Ishikawa (cell line): ENCODE measurements around the gene RABL3.

Experiments
- CEBPB ChIP-seq: IDR thresholded peaks from 2 replicates; pipeline ENCODE4 v1.6.1; 2012
- CREB1 ChIP-seq: IDR thresholded peaks from 2 replicates; pipeline ENCODE4 v1.6.1; 2012; ENCODE audit warnings: low read depth
- EGR1 ChIP-seq: IDR thresholded peaks from 2 replicates; pipeline ENCODE4 v1.6.1; 2012
- EP300 ChIP-seq: IDR thresholded peaks from 2 replicates; pipeline ENCODE4 v1.6.1; 2012; ENCODE audit warnings: borderline replicate concordance
- FOXM1 ChIP-seq: IDR thresholded peaks from 2 replicates; pipeline ENCODE4 v1.6.1; 2012; ENCODE audit warnings: low read depth, borderline replicate concordance
- NFIC ChIP-seq: IDR thresholded peaks from 2 replicates; pipeline ENCODE4 v1.6.1; 2012
- RAD21 ChIP-seq: IDR thresholded peaks from 2 replicates; pipeline ENCODE4 v1.6.1; 2012; ENCODE audit warnings: low read depth
- REST ChIP-seq: IDR thresholded peaks from 2 replicates; pipeline ENCODE4 v1.6.1; 2012; ENCODE audit warnings: low read depth, mild to moderate bottlenecking
- TAF1 ChIP-seq: IDR thresholded peaks from 2 replicates; pipeline ENCODE4 v1.6.1; 2012; ENCODE audit warnings: low read depth, mild to moderate bottlenecking
- TCF12 ChIP-seq: IDR thresholded peaks from 2 replicates; pipeline ENCODE4 v1.6.1; 2012; ENCODE audit warnings: low read depth
- TEAD4 ChIP-seq: IDR thresholded peaks from 2 replicates; pipeline ENCODE4 v1.6.1; 2012
- YY1 ChIP-seq: IDR thresholded peaks from 2 replicates; pipeline ENCODE4 v1.6.1; 2012; ENCODE audit warnings: low read depth
- ZBTB7A ChIP-seq: IDR thresholded peaks from 2 replicates; pipeline ENCODE4 v1.6.1; 2012; ENCODE audit warnings: low read depth
- TF ChIP-seq, protein P1 (sequence below): IDR thresholded peaks from 2 replicates; pipeline ENCODE4 v1.6.1; 2012
- TF ChIP-seq, protein P2 (sequence below): IDR thresholded peaks from 2 replicates; pipeline ENCODE4 v1.6.1; 2012

Gene RABL3

GRCh38 chr3:120713262-120713661 is 29.1 kb downstream of the RABL3 start:
- TF ChIP-seq TAF1 (no peak), ZBTB7A (no peak), TCF12 (no peak), FOXM1 (no peak), RAD21 (no peak), EGR1 (no peak), REST (no peak), YY1 (no peak), TEAD4 (no peak)

GRCh38 chr3:120710369-120710768 is 31.9 kb downstream of the RABL3 start:
- TF ChIP-seq YY1 (no peak), CREB1 (no peak), TEAD4 (no peak), TCF12 (no peak), TAF1 (no peak), EGR1 (no peak), ZBTB7A (no peak), CEBPB (no peak), NFIC (no peak), EP300 (no peak), RAD21 (no peak), FOXM1 (no peak), REST (no peak)
- TF ChIP-seq, protein P1, sequence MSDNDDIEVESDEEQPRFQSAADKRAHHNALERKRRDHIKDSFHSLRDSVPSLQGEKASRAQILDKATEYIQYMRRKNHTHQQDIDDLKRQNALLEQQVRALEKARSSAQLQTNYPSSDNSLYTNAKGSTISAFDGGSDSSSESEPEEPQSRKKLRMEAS, result no peak
- TF ChIP-seq, protein P2, sequence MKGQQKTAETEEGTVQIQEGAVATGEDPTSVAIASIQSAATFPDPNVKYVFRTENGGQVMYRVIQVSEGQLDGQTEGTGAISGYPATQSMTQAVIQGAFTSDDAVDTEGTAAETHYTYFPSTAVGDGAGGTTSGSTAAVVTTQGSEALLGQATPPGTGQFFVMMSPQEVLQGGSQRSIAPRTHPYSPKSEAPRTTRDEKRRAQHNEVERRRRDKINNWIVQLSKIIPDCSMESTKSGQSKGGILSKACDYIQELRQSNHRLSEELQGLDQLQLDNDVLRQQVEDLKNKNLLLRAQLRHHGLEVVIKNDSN, result no peak

- TF ChIP-seq YY1 (no peak), CREB1 (no peak), CEBPB (no peak), REST (no peak), ZBTB7A (no peak), FOXM1 (no peak), RAD21 (no peak), TCF12 (no peak), EGR1 (no peak), TAF1 (no peak), EP300 (no peak), NFIC (no peak), TEAD4 (no peak)
- TF ChIP-seq, protein P2, result no peak
- TF ChIP-seq, protein P1, result no peak
These were observed 33.9 kb downstream of the RABL3 start for GRCh38 chr3:120708408-120708807.

- TF ChIP-seq ZBTB7A (no peak), NFIC (no peak), FOXM1 (no peak), EP300 (no peak), TCF12 (no peak), TEAD4 (no peak), REST (no peak), CREB1 (no peak), EGR1 (no peak), RAD21 (no peak), TAF1 (no peak), YY1 (no peak), CEBPB (no peak)
- TF ChIP-seq, protein P1, result no peak
- TF ChIP-seq, protein P2, result no peak
These were observed 35.4 kb downstream of the RABL3 start for GRCh38 chr3:120706950-120707349.
